Embryonic facial prominence (tissue), 1 donor: ENCODE measurements around the gene STIM1.

Experiments used
- DNase-seq: peaks from one replicate; pipeline ENCODE4 v3.0.0-alpha.2; 2016; ENCODE audit errors: extremely low spot score

Gene STIM1

GRCh38 chr11:3916962-3917361, 61.5 kb downstream of the STIM1 start:
- no peak for DNase-seq

DNA sequence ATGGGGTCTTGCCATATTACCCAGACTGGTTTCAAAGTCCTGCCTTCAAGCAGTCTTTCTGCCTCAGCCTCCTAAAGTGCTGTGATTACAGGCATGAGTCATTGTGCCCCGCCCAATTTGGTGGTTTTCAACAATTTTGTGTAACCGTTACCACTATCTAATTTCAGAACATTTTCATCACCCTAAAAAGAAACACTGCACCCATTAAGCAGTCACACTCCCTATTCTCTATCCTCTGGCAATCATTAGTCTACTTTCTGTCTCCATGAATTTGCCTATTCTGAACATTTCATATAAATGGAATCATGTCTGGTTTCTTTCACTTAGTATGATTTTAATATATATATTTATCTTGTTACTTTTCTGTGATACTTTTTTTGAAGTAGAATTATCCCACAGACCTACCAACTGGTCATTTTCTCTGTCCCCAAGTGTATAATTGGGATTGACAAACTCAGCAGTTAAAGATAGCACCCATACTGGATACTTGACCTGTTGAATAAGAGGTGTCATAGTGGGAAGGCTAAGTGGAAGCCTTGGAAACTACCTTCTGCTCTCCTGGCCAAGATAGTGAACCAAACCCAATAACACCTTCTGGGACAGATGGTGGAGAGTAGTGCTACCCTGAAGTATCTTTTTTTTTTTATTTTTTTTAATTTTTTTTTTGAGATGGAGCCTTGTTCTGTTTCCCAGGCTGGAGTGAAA, 64.8 kb downstream of the STIM1 start:
- DNase-seq: no peak

DNA sequence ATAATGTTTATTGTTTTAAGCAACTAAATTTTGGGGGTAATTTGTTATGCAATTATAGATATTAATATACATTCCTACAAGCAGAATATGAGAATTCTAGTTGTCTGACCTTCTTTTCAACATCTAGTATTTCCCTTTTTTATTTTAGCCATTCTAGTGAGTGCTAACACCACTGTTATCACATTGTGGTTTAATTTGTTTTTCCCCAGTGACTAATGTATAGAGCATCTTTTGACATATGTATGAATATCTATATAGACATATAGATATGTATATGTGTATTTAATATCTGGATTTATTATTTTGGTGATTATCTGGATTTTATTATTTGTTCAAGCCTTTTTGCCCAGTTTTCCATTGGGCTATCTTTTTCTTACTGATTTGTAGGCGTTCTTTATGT, 66.6 kb downstream of the STIM1 start:
- no peak for DNase-seq

- DNase-seq: no peak
These were observed 70.0 kb downstream of the STIM1 start for GRCh38 chr11:3925513-3925912.

- no peak for DNase-seq
These were observed 71.1 kb downstream of the STIM1 start for GRCh38 chr11:3926458-3927095.

DNA sequence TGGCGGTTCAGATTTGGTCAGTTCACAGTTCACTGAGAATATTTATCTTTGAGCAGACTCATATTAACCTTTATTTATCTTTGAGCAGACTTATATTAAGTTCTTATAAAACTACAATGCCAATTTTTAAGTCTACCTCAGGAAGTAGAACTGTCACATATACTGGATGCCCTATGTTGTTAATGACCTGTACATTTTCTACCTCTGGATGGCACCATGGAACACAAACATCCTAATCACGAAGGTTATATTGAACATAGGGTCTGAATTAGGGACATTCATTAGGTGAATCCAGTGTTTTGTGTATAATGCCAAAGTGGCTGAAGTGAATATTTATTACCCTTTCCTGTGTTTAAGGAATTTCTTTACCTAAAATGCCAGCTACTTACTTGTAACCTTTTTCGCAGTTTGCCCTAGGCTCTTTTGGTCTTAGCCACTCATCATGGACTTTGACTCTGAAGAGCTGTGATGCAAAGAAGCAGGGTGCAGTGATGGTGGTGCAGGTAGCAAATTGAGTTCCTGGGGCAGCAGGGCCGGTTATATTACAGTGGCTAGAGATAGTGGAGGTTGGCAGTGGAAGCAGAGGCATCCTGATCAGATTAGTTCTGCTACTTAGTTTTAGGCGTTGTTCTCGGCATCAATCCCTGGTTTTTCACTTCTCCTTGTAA, 71.8 kb downstream of the STIM1 start:
- no peak for DNase-seq

GRCh38 chr11:3929232-3929631, 73.8 kb downstream of the STIM1 start:
- DNase-seq: no peak

DNA sequence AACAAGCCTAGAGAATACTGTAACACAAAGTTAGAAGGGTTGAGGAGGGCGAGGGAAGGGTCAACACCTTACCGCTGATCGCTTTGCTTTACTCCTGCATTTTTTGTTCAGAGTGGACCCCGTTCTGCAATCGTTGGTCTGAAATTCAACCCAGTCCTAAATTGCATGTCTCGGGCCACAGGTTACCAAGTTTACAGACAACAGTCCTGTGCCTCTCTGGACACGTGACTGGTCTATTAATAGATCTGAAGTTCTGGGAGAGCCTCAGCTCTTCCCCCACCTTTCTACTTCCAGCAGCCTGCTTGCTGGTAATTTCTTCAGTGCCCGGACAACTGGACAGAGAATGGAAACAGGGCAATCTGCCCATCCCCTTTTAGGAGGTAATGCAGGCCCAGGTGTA, 74.2 kb downstream of the STIM1 start:
- DNase-seq: no peak

- DNase-seq: no peak
These were observed 77.2 kb downstream of the STIM1 start for GRCh38 chr11:3932698-3933097.

DNA sequence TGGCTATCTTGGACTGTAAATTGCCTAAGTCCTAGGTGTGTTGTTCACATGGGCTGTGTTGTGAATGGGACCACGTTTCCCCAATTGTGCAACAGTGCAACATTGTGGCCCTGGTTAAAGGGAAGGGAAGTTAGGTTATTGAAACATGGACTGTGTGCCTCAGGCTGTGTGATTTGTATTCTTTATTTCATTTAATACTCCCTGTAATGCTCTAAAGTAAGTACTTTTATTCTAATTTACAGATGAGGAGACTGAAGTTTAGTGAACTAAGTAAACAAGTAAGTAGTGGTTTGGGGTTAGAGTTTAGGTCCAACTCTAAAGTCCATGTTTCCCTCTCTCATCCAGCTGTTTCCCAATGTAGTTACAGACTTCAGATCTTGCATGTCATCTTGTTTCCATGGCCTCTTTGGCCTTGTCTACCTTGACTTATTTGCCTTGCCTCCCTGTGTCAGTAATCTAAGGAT, 77.7 kb downstream of the STIM1 start:
- DNase-seq: no peak

GRCh38 chr11:3934658-3935057, 79.2 kb downstream of the STIM1 start:
- no peak for DNase-seq

GRCh38 chr11:3936517-3936916, 81.1 kb downstream of the STIM1 start:
- DNase-seq: no peak

DNA sequence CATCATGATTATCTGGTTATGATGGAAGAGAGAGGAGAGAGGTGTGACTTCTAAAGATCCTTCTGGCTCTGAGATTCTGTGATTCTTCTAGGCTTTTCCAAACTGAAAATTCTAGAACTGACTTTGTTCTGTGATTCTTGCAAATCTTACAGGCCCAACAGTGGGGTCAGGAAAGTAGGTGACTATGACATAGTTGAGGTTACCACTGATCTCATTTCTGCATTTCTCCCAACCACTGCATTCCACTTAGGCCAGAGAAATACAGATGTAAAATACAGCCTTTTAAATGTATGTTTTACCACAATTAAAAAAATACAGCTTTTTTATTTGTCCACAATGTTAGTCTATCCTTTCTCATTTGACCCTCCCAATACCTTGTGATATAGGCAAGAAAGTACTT, 83.7 kb downstream of the STIM1 start:
- no peak for DNase-seq

DNA sequence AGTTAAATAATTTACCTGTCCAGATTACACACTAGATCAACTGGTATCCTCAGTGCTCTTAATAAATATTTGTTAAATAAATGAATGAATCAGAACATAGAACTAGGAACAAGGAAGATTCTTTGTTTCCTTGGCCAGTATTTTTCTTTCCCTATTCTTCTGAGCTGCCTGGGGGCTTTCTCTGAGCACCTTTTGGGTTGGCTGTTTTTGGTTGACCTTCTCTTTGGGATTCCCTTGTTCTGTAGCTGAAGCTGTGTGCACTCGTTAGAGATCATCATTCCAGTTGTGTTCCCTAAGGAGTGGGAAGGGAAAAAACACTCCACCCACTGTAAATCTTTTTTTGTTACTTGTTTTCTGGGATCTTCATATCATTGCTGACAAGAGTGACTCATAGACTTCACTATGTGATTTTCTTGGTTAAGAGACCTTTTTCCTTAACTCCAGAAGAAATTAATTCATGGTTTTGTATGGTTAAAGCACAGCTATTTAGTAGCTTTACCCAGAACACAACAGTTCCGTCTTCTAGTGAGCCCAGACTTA, 84.3 kb downstream of the STIM1 start:
- DNase-seq: no peak

- DNase-seq: no peak
These were observed 86.9 kb downstream of the STIM1 start for GRCh38 chr11:3942160-3942955.

DNA sequence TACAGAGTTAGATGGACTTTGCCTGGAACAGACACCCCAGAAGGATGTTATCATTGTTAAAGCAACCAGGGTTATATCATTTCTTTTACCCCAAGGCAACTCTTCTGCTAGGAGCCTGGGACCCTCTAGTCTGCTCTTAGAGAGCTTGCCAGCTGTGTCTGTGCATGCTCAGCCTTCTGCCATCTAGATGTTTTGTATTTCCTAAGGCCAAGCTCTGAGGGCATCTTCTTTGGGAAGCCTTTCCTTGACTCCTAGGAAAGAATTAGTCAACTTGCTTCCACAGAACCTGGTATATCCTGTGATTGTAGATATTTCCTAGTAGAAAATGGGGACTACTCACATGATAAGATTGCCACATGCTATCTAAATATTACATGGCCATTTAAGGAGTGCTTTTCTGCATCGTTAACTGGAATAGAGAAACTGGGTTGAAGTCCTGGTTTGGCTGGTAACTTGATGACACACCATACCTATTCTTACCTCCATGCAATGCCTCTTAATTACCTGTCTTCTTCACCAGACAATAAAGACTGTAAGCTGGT, 87.6 kb downstream of the STIM1 start:
- no peak for DNase-seq

GRCh38 chr11:3944198-3944597, 88.7 kb downstream of the STIM1 start:
- no peak for DNase-seq

- no peak for DNase-seq
These were observed 91.1 kb downstream of the STIM1 start for GRCh38 chr11:3946455-3947017.

DNA sequence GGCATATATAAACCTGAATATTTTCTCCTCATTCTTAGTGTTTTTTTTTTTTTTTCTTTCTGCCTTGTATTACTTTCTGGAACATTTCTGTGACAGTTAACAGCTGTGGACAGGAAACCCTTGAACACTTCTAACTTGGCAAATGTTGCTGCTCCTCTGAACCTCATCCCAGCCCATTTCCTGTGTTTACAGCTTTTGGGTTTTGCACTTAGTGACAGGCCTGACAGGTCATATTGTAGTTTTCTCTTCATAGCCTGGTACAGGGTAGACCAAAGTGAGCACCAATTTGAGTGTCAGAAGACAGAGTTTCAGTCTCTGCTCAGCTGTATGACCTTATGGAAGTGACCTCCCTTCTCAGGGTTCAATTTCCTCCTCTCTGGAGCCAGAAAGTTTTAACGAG, 91.6 kb downstream of the STIM1 start:
- DNase-seq: no peak

GRCh38 chr11:3949125-3949524, 93.7 kb downstream of the STIM1 start:
- DNase-seq: no peak

DNA sequence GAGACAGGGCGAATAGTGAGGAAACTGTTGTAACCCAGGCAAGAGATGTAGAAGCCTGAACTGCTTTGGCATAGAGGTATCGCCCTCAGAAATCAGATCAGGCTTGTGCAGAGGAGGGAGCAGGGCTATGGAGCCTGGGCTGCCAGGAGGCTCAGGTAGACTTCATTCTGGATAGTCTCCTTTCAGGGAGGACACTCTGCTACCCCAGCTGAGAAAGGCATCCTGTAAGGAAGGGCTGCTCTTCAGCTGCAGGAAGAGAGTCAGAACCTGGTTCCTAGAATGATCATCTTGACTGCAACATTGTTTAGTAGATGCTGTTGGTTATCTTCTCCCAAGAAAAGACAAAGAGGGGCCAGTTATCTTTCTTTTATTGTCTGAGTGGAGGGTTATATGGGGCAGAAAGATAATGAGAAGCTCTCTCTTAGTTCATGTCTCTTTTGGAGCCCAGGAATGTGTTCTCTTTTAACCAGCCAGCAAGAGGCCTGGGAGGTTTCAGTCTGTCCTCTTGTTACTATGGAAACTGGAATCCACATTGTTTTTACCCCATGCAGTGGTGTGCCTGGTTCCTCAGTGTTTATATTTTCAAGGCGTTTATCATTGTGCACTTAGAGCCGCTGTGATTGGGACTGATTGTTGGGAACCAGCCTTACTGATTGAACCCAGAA, 95.7 kb downstream of the STIM1 start:
- DNase-seq: no peak
